NCI-H187 treated with DMSO at 0.1 percent for 48 hours (cell line): ENCODE results near the gene TULP1.

Source experiments
- DNase-seq: peaks from one replicate; lab custom pipeline; 2025; lab: John Stamatoyannopoulos, UW

The TULP1 gene

DNA sequence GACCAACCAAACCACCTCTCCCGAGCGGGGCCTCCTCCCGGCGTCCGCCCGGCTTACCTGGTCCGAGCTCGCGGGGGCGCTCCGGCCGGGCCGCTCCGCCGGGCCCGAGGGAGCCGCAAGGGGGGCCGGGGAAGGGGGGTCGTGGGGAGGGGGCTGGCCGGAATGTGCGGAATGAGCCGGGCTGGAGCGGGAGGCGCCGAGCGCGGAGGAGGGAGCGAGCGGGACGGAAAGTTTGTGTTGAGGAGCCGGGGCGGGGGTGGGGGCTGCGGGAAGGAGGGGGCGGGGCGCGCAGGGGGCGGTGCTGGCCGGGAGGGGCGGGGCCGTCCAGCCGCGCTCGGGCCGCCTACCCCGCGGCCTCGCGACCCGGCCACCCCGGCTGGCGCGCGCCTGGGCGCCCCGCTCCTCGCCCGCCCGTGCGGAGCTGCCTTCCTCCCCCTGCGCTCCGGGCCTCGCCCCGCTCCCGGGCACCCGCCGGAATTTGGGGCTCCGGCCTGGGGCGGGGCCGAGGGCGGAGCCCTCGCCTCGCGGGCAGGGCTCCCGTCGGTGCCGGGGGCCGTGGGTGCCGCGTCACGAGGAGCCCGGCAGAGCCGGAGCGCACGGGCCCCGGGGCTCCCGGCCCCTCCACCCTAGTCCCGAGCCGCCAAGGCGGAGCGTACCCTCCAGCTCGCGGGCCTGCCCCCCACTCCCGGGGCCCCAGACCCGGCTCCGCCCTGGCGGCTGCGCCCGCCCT lies 15.7 kb downstream of the TULP1 start, which contains the start of gene TEAD3:
TSS of gene TEAD3 (minus strand) at position 239 of the 730 bp plus-strand sequence.
- DNase-seq = no peak

DNA sequence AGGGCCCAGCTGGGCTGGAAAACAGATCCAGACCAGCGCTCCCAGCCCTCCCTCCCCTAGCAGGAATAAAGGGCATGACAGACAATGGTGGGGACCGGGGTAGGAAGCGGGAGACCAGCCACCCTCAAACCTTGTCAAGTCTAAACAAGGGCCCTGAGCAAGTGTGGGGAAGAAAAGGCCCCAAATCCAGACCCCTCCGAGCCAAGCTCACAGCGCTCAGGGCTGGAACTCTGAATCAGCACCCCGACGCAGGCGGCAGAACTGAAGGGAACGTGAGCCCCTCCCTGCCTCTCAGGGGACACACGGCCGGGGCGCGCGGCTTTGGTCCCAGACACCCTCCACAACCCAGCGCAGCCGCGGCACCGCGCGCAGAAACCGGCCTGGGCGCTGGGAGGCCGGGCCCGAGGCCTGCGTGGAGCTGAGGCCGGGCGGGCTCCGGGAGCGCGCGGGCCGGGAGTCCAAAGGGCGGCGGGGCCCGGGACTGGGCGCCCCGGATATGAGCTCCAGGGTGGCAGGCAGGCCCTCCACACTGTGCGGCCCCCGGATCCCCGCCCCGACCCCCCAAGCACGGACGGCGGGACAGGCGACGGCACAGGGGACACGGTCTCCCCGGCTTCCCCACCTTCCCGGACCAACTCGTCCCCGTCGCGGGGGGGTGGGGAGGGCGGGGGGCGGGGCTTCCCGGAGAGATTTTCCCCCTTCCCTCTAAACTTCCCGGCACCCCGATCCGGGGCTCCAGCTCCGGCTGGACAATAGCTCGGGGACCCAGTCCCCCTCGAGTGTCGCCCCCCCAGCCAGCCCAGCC lies 16.5 kb downstream of the TULP1 start:
- no peak for DNase-seq

DNA sequence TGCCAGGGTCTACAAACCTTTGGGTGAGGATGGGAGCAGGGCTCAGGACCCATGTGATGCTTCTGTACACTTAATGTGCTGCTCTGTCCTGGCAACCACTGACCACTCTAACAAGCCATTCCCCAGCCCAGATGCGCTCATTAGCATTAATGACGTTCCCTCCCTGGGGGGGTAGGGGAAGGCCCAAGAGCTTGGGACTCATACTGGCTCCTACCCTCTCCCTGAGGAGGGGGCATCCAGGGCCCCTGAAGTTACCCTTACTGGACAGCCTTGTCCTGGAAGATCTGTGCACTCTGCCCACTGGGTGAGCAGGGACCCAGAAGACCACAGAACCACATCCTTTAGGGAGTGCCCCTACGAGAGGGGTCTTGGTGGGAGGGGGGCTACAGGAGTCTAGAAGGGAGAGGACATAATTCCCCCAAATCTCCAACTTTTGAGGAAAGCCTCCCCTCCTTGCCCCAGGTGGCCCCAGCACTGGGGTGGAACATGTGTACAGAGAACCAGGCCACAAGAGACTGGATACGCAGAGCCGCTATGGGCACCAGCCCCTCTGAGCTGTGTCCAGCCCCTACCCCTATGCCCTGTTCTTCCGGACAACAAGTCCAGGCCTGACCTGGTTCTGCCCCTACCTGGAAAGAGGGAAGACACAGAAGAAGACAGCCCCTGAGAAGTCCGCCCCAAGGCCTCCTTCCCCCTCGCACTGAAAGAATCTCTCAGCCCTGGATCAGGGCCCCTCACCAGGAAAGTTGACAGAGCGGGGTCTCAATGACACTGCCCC lies 17.2 kb downstream of the TULP1 start:
- DNase-seq = no peak

DNA sequence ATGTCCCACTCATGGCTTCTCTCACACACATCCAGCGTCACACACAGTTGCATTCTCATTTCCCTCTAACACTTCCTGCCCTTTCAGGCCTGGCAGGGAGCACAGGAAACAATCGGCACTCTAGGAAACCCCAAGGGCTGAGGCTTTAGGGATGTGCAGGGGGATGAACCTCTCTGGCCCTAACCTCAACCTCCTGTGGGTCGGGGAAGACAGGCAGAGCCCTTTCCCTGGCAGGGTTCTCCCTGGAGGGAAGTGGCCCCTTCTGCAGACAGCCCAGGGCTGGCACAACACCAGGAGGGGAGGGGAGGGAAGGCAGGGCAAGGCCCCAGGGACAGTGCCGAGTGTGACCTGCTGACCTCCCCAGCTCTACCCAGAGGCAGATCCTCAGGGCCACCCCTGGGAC lies 18.5 kb downstream of the TULP1 start:
- no peak for DNase-seq

DNA sequence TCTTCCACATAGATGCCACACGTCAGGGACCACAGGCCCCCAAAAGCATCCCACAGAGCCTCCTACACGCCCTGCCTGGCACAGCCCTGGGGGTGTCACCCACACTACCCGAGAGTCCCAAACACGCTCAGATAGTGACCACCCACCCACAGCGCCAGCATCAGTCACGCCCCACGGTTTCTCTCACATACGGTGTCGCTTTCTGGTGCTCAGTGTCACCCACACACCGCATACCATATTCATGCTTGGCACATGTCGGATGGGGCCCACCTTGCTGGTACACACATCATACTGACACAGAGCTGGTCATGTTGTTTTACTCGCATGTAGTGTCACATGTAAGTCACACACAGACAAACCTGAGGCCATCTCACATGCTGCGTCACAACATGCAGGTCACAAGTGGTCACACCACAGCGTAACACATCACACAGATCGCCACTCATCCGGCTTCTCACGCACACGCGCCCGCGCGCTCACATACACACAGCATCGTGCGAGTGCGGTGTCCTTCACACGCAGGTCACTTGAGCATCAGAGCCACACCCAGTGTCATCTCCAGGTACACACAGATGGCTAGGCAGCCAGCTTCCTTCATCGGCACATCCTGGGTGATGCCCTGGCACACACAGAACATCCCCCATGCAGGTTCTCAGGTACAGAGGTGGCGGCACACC lies 19.3 kb downstream of the TULP1 start:
- DNase-seq = no peak

DNA sequence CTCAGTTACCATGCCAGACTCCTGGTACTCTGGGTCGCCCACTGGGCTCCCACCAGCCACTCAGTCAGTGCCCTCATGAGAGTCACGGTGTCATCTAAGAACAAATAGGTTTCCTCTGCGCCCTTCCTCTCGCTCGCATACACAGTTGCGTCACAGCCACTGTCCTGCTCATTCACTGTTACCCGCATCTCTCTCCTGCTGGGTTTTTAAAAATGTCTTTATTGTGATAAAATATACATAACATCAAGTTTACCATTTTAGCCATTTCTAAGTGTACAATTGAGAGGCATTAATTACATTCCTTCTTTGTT lies 19.8 kb downstream of the TULP1 start:
- no peak for DNase-seq

DNA sequence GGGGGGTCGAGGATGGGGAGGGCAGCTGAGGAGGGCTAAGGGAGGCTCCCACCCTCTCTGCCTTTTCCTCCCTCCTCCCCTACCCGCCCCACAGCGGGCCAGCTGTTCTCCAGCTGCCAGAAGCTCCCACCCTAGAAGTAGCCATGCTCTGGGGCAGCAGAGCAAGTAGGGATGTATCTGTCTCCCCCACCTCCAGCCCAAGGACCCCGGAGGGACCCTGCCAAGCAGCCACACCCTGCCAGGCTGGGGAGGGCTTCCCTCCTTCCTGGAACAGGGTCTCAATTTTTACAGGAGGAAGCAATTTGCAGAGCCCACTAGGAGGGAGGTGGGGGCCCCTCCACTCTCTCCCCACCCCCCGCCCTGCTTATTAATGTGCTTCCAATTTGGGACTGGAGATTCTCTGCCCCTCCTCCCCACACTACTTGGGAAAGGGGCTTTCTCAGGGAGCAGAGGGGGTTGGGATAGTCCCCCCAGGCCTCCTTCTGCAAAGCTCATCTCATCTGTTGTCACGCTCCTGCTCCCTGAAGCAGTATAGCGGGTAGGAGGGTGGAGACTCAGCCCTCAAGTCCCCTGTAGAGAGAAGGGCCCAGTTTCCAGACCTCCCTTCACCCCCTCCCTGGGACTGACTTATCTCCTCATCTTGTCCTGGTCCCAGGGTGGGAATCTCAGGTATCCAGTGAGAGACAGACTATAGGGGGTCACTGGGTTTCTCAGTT lies 20.3 kb downstream of the TULP1 start:
- DNase-seq = no peak

DNA sequence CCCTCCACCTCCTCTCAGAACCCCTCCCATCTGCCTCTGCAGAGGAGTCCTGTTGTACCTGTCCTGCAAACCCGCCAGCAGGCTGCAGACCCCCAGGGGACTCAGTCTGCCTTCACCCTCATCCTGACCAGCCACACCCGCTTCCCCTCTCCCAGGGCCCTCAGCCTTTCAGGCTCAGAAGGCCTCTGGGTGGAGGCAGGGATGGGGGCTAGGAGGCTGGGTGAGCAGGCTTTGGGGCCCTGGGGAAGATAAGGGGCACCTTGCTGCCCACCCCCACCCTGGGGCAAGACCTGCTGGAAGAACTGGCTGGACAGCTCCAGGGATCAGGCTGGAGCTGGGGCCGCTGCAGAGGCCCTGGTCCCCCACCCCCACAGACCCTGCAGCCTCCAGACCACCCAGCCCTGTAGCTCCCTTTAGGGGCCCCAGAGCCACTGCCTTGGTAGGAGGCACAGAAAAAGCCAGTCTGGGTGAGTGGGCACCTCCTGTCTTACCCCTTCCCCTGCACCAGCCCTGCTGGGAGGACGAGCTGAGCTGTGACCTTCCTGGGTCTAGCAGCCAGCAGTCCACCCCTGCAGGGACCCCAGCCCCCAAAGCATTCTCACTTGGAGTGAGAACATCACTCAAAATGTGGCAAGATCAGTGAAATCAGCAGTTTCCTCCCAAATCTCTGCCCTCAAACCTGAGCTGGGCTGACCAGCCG lies 21.0 kb downstream of the TULP1 start:
- DNase-seq = no peak

DNA sequence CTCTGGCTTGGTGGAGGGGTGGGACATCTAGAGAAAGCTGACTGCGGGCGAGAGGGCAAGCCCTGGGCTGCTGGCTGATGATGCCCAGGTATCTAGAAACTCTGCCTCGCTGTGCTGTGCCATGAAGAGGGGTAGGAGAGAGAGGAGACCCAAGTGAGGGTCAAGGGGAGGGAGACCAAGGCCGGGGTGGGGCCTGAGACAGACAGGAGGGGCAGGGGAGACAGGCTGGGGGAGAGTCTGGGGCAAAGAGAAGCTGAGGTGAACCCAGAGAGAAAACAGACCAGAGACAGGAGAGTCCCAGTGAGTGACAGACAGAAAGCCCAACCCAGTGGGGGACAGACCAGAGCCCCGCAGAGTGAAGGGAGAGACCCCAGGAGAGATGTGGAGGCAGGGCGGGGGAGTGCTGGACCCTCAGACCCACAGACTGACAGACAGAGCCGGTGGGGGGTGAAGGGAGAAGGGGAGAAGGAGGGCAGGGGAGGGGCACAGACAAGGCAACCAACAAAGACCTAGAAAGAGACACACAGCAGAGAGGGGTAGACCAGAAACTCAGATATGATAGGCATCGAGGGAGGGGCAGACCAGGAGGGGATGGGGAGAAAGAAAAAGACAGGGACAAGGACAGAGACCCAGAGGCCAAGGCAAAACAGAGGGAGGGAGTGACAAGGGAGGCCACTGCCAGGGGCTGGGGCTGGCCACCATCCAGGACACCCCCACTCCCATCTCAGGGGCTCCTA lies 21.7 kb downstream of the TULP1 start:
- no peak for DNase-seq

DNA sequence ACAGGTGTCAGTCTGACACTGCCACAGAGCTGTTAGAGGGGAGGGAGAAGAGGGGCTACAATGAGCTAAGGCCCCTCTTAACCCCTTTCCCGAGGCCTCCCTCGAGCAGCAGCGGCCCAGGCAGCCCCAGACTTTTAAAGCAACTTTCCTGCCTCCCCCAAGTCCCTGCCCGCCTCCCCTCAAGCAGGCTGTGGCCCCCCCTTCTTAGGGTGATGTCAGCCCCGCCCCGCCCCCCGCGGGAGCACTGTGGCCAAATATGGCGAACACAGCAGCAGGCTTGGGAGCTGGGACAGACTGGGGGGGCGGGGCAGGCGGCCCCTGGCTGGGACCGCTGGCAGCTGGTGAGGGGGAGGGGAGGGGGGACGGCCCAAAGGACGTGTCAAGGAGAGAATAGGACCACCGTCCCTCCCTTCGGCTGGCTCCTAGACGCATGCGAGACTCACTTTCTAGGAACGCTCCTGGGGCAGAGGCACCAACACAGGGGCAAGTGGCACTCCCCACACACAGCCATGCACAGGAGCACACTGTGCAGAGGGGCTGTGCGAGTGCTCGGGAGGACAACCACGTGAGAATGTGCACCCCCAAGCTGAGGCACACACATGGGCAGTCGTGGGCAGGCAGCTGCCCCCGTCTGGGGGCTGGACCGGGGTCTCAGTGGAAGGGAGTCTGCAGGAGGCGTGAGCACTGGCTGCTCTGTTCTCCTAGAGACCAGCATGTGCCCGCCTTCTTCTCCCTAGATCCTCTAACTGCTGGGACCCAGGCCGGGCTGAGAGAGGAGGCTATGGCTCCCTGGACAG lies 22.5 kb downstream of the TULP1 start:
- DNase-seq = no peak

DNA sequence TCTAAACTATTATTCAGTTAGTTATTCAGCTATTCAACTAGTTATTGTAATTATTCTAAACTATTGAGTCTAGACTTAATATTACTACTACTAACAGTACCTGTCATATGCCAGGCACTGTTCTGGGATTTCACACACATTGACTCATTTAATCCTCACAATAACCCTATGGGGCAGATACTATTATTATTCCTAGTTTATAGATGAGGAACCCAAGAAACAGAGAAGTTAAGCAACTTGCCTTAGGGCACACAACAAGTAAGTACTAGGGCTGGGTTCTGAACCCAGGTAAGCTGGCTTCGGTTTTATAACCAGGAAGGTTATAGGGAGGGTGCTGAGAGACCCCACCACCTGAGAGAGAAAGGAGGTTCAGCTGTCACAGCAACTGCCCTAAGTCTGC lies 23.6 kb downstream of the TULP1 start:
- no peak for DNase-seq

DNA sequence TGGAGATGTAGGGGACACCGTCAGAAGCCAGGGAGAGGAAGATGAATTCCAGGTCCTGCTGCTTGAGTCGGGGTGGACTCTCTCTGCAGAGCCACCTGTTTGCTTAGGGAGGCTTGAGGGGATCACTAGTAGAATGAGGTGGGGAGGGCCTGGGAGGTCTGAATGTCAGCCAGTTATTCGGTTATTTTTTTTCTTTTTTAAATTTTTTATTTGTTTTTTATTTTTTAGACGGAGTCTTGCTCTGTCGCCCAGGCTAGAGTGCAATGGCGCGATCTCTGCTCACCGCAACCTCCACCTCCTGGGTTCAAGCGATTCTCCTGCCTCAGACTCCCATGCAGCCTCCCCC lies 24.2 kb downstream of the TULP1 start:
- DNase-seq = no peak

DNA sequence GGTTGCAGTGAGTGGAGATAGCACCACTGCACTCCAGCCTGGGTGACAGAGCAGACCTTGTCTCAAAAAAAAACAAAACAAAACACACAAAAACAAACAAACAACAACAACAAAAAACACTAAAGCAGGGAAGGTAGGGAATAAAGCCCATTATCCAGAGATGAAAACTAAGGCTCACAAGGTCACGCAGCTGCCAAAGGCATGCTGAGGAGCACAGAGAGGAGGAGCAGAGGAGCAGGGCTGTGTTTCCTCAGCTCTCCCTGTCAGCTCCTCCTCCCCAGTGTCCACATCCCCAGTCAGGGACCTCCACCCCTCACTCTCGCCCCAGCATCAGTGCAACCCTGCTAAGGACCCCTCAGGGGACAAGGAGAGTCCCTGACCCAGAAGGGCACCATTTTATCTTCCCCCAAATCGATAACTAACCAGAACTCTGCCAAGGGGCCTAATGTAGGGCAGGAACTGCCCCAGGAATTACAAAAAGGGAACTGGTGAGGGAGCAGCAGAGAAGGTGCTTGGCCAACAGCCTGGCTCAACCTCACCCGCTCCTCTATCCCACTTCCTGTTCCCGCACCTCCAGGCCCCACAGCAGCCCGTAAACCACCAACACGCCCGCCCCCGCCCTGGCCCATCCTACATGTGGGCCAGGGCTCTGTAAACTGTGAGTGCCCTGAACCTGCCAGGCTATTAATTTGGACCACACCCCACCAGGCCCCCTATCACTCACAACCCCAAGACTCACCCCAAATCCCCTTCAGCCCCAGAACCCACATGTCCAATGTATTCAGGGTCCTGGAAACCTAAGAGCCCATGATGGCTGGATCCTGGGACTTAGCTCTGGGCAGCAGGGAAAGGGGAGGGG lies 24.8 kb downstream of the TULP1 start:
- DNase-seq = no peak

DNA sequence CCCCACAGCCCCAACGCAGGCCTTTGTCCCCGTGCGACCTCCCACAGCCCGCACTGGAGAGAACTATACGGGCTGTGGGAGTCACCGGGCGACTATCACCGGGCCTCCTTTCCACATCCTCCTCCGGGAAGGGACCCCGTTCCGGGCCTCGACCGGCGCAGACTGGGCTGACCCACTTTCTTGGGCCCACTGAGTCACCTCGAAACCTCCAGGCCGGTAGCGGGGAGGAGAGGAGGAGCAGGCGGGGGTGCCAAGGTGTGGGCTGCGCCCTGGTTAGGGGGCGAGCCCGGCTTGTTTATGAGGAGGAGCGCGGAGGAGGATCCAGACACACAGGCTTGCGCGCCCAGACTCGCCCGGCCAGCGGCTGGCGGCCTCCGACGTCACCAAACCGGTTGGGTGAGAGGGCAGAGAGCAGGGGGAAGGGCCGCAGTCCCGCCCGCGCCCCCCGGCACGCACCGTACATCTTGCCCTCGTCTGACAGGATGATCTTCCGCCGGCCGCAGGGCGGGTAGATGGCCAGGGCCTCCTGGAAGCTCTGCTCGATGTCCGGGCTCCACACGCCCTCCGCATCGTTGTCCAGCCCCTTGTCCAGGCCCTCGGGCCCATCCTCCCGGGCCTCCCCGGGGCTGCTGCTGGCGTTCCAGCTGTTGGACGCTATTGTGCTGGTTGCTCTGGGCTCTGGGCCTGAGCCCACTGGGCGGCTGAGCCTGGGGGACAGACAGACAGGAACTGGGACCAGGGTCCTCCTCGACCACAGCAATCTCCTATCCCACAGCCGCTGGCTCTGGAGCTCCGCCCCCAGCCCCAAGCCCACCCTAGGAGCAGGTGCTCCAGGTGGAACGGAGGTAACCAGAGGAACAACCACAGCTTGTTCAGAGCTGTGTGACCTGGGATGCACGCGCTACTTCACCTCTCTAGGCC lies 26.4 kb downstream of the TULP1 start:
- no peak for DNase-seq

DNA sequence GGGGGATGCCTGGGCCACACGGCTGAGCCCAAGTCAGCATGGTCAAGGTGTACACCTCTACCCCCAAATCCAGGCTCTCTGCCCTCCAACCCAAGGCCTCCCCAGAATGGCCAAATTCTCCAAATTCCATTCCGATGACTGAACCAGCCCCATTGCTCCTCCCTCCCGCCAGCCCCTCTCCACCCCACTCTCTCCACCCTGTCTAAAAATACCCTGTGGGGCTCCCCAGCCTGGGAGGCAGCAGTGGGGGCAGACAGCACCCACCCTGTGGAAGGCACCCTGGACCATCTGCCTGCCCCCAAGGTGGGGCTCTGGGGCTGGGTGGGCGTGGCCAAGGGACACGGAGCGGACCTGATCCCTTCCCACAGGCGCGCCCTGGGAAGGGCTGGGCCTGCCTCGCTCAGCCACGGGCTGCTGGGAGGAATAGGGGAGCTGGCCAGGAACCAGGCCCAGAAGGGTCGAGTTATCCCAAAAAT lies 27.3 kb downstream of the TULP1 start:
- DNase-seq = no peak

DNA sequence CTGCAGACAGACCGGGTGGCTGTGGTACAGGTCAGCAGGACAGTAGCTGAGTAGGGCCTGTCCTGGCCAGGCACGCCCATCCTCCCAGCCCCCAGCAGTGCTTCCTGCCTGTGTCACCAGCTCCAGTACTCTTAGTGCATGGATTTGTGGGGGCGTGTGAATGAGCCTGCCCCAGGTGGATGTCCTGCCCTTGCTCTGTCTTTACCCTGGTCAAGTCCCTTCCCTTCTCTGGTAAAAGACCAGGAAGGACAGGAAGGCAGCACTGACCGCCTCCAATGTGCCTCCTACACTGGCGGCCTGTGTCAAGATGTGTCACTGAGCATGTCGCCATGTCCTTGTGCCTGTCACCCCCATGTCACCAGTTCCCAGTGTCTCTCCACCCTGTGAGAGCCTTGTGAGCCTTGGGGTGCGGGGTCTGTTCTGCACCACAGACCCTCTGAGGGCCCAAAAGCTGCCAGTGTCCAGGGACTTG lies 27.7 kb downstream of the TULP1 start:
- DNase-seq = no peak
